ENCODE results near the gene OPALIN. TPM values are rescaled to one million over a fixed set of nuclear protein-coding genes. Genes with fewer than 3 reads are reported as not detected.

The OPALIN gene
- total and polyA plus RNA-seq, 12 donors: not detected

GRCh38 chr10:96334616-96335526, 23.9 kb downstream of the OPALIN start:
- no peaks in the 10 kb centered on the region for H3K36me3 ChIP-seq (replicated peaks in 1 of 2)
- WGBS, 4 donors: 37 to 39% (median 39%) methylated on average over 5 of the region's 5 CpGs
- DNase-seq: peak in 5 of 7 donors; percentile 16 to 34 (median 19)

GRCh38 chr10:96333101-96333500, 25.7 kb downstream of the OPALIN start:
- H3K4me1 ChIP-seq (replicated peaks in 1 of 2): no peaks in the 10 kb centered on the region
- H3K36me3 ChIP-seq (replicated peaks in 1 of 2): no peaks in the 10 kb centered on the region
- no peak overlapping the region for H3K27ac ChIP-seq
- no peak for DNase-seq
- H3K27me3 ChIP-seq: peaks cover 11% of the 10 kb centered on the region
- H3K9me3 ChIP-seq (replicated peaks in 1 of 3): no peaks in the 10 kb centered on the region
- no peak for TF ChIP-seq POLR2A (IDR thresholded peaks at IDR 0.05)
- no peak for TF ChIP-seq CTCF (IDR thresholded peaks at IDR 0.05)
- 57 to 77% (median 65%) methylated on average over 1 of the region's 1 CpG for WGBS, 4 donors
- intact Hi-C loops (cut with DNase I): no loop called here
- H3K4me3 ChIP-seq: no peak overlapping the region

More at GRCh38 chr10:96334616-96335526, 23.9 kb downstream of the OPALIN start:
- no peak for TF ChIP-seq POLR2A (IDR thresholded peaks at IDR 0.05)
- peak; percentile 39 to 71 (median 49) for TF ChIP-seq CTCF (IDR thresholded peaks at IDR 0.05)
- intact Hi-C loops (cut with DNase I): no loop called here
- Histone ChIP-seq H3K4me1 (replicated peaks in 1 of 2) (no peaks in the 10 kb centered on the region), H3K27me3 (peaks cover 11% of the 10 kb centered on the region), H3K9me3 (replicated peaks in 1 of 3) (no peaks in the 10 kb centered on the region), H3K27ac (no peak overlapping the region), H3K4me3 (no peak overlapping the region)

GRCh38 chr10:96327462-96327861, 31.3 kb downstream of the OPALIN start:
- Histone ChIP-seq H3K27me3 (no peaks in the 10 kb centered on the region), H3K4me1 (replicated peaks in 1 of 2) (no peaks in the 10 kb centered on the region), H3K27ac (no peak overlapping the region), H3K36me3 (replicated peaks in 1 of 2) (no peaks in the 10 kb centered on the region), H3K9me3 (replicated peaks in 1 of 3) (no peaks in the 10 kb centered on the region), H3K4me3 (no peak overlapping the region)
- no peak for DNase-seq
- 34 to 65% (median 60%) methylated on average over 3 to 7 of the region's 7 CpGs for WGBS, 4 donors
- intact Hi-C loops (cut with DNase I): no loop called here
- TF ChIP-seq POLR2A (IDR thresholded peaks at IDR 0.05) (no peak), CTCF (IDR thresholded peaks at IDR 0.05) (no peak)

- peaks cover 3% of the 10 kb centered on the region for H3K27me3 ChIP-seq
- TF ChIP-seq CTCF (IDR thresholded peaks at IDR 0.05) (no peak), POLR2A (IDR thresholded peaks at IDR 0.05) (no peak)
- WGBS, 4 donors: 58 to 69% (median 68%) methylated on average over 4 of the region's 4 CpGs
- no peak for DNase-seq
- no peaks in the 10 kb centered on the region for H3K4me1 ChIP-seq (replicated peaks in 1 of 2)
- intact Hi-C loops (cut with DNase I): no loop called here
- H3K9me3 ChIP-seq (replicated peaks in 1 of 3): no peaks in the 10 kb centered on the region
- no peak overlapping the region for H3K27ac ChIP-seq
- H3K4me3 ChIP-seq: no peak overlapping the region
- H3K36me3 ChIP-seq (replicated peaks in 1 of 2): no peaks in the 10 kb centered on the region
Observed at GRCh38 chr10:96325719-96326373, 33.0 kb downstream of the OPALIN start.
